ENCODE results near the gene SLTM.
"Not testable (repeated sequence)": the region's sequence is repeated elsewhere in the genome, so short reads cannot be mapped to it uniquely, and the experiment has no call there.

Gene SLTM

GRCh38 chr15:58929891-58930416 lies 3.5 kb downstream of the SLTM start:
- DNase-seq (ENCODE audit: low read depth, low spot score): no peak

GRCh38 chr15:58926823-58927222 lies 6.7 kb downstream of the SLTM start:
- DNase-seq (ENCODE audit: low read depth, low spot score): no peak

- DNase-seq (ENCODE audit: low read depth, low spot score): no peak
Measured at GRCh38 chr15:58924327-58924726, 9.2 kb downstream of the SLTM start.

GRCh38 chr15:58923696-58924300 lies 9.7 kb downstream of the SLTM start:
- no peak for DNase-seq (ENCODE audit: low read depth, low spot score)

- no peak for DNase-seq (ENCODE audit: low read depth, low spot score)
Measured at GRCh38 chr15:58923284-58923683, 10.2 kb downstream of the SLTM start.

- no peak for DNase-seq (ENCODE audit: low read depth, low spot score)
Measured at GRCh38 chr15:58921267-58921790, 12.2 kb downstream of the SLTM start.

GRCh38 chr15:58920447-58920846 lies 13.0 kb downstream of the SLTM start:
- DNase-seq (ENCODE audit: low read depth, low spot score): not testable (repeated sequence)

GRCh38 chr15:58919232-58919631 lies 14.2 kb downstream of the SLTM start:
- DNase-seq (ENCODE audit: low read depth, low spot score): no peak

- DNase-seq (ENCODE audit: low read depth, low spot score): no peak
Measured at GRCh38 chr15:58918239-58918638, 15.2 kb downstream of the SLTM start.

GRCh38 chr15:58917613-58918129 lies 15.8 kb downstream of the SLTM start:
- not testable (repeated sequence) for DNase-seq (ENCODE audit: low read depth, low spot score)

- no peak for DNase-seq (ENCODE audit: low read depth, low spot score)
Measured at GRCh38 chr15:58916962-58917361, 16.5 kb downstream of the SLTM start.

GRCh38 chr15:58910456-58910855 lies 23.0 kb downstream of the SLTM start:
- DNase-seq (ENCODE audit: low read depth, low spot score): no peak

- no peak for DNase-seq (ENCODE audit: low read depth, low spot score)
Measured at GRCh38 chr15:58909616-58910015, 23.9 kb downstream of the SLTM start.

GRCh38 chr15:58908550-58909309 lies 24.7 kb downstream of the SLTM start:
- DNase-seq (ENCODE audit: low read depth, low spot score): no peak

- DNase-seq (ENCODE audit: low read depth, low spot score): no peak
Measured at GRCh38 chr15:58900631-58901030, 32.8 kb downstream of the SLTM start.

- no peak for DNase-seq (ENCODE audit: low read depth, low spot score)
Measured at GRCh38 chr15:58898150-58898680, 35.3 kb downstream of the SLTM start.

GRCh38 chr15:58889363-58889762 lies 44.1 kb downstream of the SLTM start:
- no peak for DNase-seq (ENCODE audit: low read depth, low spot score)

- no peak for DNase-seq (ENCODE audit: low read depth, low spot score)
Measured at GRCh38 chr15:58886921-58887320, 46.6 kb downstream of the SLTM start.

- DNase-seq (ENCODE audit: low read depth, low spot score): not testable (repeated sequence)
Measured at GRCh38 chr15:58883926-58884325, 49.6 kb downstream of the SLTM start.

GRCh38 chr15:58882243-58882642 lies 51.2 kb downstream of the SLTM start:
- no peak for DNase-seq (ENCODE audit: low read depth, low spot score)

GRCh38 chr15:58880320-58880719 lies 53.2 kb downstream of the SLTM start:
- DNase-seq (ENCODE audit: low read depth, low spot score): no peak

Data from activated CD4-positive, CD25-positive, alpha-beta regulatory T cell treated with anti-CD3 and anti-CD28 coated beads, Interleukin-2, amount 50 U/mL, for 16 hours (primary cell).